Natural killer cell (primary cell): ENCODE measurements around the gene FAM120AOS. TPM values are rescaled to one million over a fixed set of nuclear protein-coding genes. Genes with fewer than 3 reads are reported as not detected.

Source experiments
- ATAC-seq, 3 donors: fragments of 150-1000 bp in 2 of 3; fragments of 200-7000 bp in 1 of 3; cut with Tn5 transposase; 1 replicate in 1 of 3; 2 replicates in 2 of 3; pipeline ENCODE4 v1.10.0; 2021; ENCODE audit warnings: mild to moderate bottlenecking in 2 of 3, moderate library complexity in 2 of 3
- DNase-seq, 2 donors: peaks; one replicate each; pipeline versions ENCODE4 v3.0.0 to v3.0.0-alpha.2; 2013 to 2021; ENCODE audit warnings: mixed read lengths in 1 of 2
- H3K27ac ChIP-seq: one replicate; pipeline ENCODE4 v1.5.1; 2013; ENCODE audit warnings: mild to moderate bottlenecking, low read length
- H3K27me3 ChIP-seq: one replicate; pipeline ENCODE4 v1.6.1; 2013; ENCODE audit warnings: low read length; ENCODE audit not compliant: control insufficient read depth, insufficient read depth
- H3K36me3 ChIP-seq: one replicate; pipeline ENCODE4 v1.6.1; 2013; ENCODE audit warnings: low read length; ENCODE audit not compliant: control insufficient read depth, insufficient read depth
- H3K4me1 ChIP-seq: one replicate; pipeline ENCODE4 v1.6.1; 2013; ENCODE audit warnings: low read length; ENCODE audit not compliant: control insufficient read depth, insufficient read depth
- H3K4me3 ChIP-seq: one replicate; pipeline ENCODE4 v1.5.1; 2013; ENCODE audit warnings: low read length
- H3K9me3 ChIP-seq: one replicate; pipeline ENCODE4 v1.6.1; 2013; ENCODE audit warnings: low read length; ENCODE audit not compliant: control insufficient read depth, insufficient read depth
- H3K27ac Mint-ChIP-seq, 2 donors: one replicate each; pipeline ENCODE4 v1.8.0; 2022; ENCODE audit warnings: mild to moderate bottlenecking in 2 of 2, mixed read lengths in 2 of 2, moderate library complexity in 1 of 2
- H3K27me3 Mint-ChIP-seq, 2 donors: one replicate each; pipeline ENCODE4 v1.8.0; 2022; ENCODE audit warnings: low read depth in 2 of 2, mixed read lengths in 2 of 2
- H3K36me3 Mint-ChIP-seq: one replicate; pipeline ENCODE4 v1.8.0; 2022; ENCODE audit warnings: mixed read lengths
- H3K4me1 Mint-ChIP-seq, 2 donors: one replicate each; pipeline ENCODE4 v1.8.0; 2022; ENCODE audit warnings: mixed read lengths in 2 of 2
- H3K4me3 Mint-ChIP-seq: one replicate; pipeline ENCODE4 v1.8.0; 2022; ENCODE audit warnings: mild to moderate bottlenecking, moderate library complexity, mixed read lengths
- H3K9me3 Mint-ChIP-seq, 2 donors: one replicate each; pipeline ENCODE4 v1.8.0; 2022; ENCODE audit warnings: mixed read lengths in 2 of 2
- WGBS: methylation state at CpG from one replicate; pipeline ENCODE4 v1.1.7; 2013; ENCODE audit warnings: missing lambda C conversion rate; ENCODE audit not compliant: insufficient coverage; 5-methylcytosine and 5-hydroxymethylcytosine counted together
- intact Hi-C: fragments of 100-400 bp; cut with micrococcal nuclease; formaldehyde crosslinking; loops from one replicate; pipeline ENCODE4 v1.14.2; 2022
- total RNA-seq, 4 donors: library from RNA; stranded (reverse); fragments of 120-200 nt in 1 of 4; gene quantifications; one replicate each; pipeline versions ENCODE4 v1.2.3 to v1.2.4, GENCODE V29; 2013 to 2022
- TF ChIP-seq, protein P1 (sequence below): fragments of 200-600 bp; IDR thresholded peaks from one replicate; pipeline ENCODE4 v1.8.0; 2022; ENCODE audit warnings: antibody characterized with exemption

FAM120AOS gene
- total RNA-seq: 10 to 100 TPM; 36.7 to 49.7 (median 45.3) TPM
- total RNA-seq (2013): 50.2 TPM

DNA sequence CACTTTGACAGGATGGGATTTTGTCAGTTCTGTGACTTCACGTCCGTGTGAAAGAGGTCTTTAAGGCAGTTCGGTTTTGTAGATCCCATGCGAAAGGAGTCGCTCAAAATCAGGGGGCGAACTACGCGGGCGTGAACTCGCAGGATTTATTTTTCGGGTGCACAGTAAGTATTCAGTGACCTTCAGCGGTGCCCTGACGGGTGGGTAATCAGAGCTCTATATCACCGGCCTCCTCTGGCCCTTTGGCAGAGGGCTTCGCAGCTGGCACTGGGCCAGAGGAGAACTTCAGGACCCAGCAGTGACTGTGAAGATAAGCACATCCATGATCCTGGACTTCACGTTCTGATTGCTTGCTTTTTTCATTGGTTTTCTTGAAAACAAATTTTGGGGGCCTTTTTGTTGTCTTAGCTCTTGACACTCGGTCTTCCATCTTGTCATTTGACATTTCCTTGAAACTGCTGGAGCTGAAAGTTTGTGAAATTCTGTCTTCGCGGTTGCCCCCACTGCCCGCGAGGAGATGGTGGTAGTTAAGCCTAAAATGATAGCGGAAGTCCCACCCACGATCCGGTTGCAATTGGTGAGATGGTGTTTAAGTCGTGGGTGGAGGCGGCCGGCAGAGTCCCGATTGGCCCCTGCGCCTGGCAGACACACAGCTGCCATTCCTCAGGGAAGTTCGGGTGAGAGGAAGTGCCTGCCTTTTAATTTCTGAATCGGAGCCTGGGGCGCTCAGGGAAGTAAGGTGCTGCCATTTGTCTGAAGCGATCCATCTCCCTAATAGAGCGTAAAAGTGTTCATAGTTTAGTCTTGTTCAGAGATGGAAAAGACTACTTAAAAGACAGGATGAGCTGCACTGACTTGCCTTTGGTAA lies at the start of gene FAM120AOS:
TSS of gene FAM120AOS (minus strand) at position 535 of the 868 bp plus-strand sequence. CDS start 872 bp downstream, outside the sequence.
- Histone ChIP-seq H3K27ac (peak within 1 kb of the TSS; percentile 67), H3K4me1 (peaks cover 26% of the 10 kb centered on the region), H3K27me3 (no peaks in the 10 kb centered on the region), H3K9me3 (no peaks in the 10 kb centered on the region), H3K4me3 (peak within 1 kb of the TSS; percentile 91), H3K36me3 (peaks cover 6% of the 10 kb centered on the region)
- H3K4me3 Mint-ChIP-seq: peak within 1 kb of the TSS; percentile 96
- under 1% methylated on average over 33 of the region's 34 CpGs for WGBS
- peak within 1 kb of the TSS; percentile 94 to 96 for H3K27ac Mint-ChIP-seq
- peaks cover 51 to 55% of the 10 kb centered on the region in 2 donors for H3K4me1 Mint-ChIP-seq
- no peaks in the 10 kb centered on the region for H3K27me3 Mint-ChIP-seq
- TF ChIP-seq, protein P1, sequence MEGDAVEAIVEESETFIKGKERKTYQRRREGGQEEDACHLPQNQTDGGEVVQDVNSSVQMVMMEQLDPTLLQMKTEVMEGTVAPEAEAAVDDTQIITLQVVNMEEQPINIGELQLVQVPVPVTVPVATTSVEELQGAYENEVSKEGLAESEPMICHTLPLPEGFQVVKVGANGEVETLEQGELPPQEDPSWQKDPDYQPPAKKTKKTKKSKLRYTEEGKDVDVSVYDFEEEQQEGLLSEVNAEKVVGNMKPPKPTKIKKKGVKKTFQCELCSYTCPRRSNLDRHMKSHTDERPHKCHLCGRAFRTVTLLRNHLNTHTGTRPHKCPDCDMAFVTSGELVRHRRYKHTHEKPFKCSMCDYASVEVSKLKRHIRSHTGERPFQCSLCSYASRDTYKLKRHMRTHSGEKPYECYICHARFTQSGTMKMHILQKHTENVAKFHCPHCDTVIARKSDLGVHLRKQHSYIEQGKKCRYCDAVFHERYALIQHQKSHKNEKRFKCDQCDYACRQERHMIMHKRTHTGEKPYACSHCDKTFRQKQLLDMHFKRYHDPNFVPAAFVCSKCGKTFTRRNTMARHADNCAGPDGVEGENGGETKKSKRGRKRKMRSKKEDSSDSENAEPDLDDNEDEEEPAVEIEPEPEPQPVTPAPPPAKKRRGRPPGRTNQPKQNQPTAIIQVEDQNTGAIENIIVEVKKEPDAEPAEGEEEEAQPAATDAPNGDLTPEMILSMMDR: no peak
- intact Hi-C loops: loop anchor here (2.0 to 10.0 kb wide), 5 partner anchors 49 to 1272 kb away; partner anchors contain the start of genes AOPEP, CARD19 and NINJ1
- H3K9me3 Mint-ChIP-seq: no peaks in the 10 kb centered on the region
- H3K36me3 Mint-ChIP-seq: no peaks in the 10 kb centered on the region
- ATAC-seq: peak; percentile 73 to 89 (median 77)
- peak; percentile 77 to 94 for DNase-seq

DNA sequence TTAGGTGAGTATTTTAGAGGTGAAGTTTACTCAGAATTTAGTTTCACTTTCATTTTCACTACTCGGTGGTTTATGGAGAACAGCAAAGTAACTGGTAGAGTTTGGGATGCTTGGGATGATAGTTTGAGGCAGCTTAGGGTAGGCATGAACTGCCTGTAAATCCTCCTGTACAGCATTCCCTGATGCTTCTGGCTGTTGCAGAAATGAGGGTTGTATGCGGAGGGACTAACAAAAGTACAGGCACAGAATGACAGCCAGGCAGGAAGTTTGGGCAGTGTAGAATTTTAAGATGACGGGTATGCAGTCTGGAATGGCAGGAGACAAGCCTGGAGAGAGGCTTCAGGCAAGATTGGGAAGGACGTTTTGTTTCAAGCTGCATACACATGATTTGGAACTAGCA lies 48.0 kb upstream of the FAM120AOS start:
- 48% methylated on average over 4 of the region's 4 CpGs for WGBS
- ATAC-seq (peak in 2 of 3 donors; percentile 29 to 63), DNase-seq (peak in 1 of 2 donors; percentile 44)
- no peaks in the 10 kb centered on the region for H3K27me3 Mint-ChIP-seq
- H3K4me1 ChIP-seq: peaks cover 19% of the 10 kb centered on the region
- peaks cover 40 to 48% of the 10 kb centered on the region in 2 donors for H3K4me1 Mint-ChIP-seq
- no peaks in the 10 kb centered on the region for H3K36me3 Mint-ChIP-seq
- TF ChIP-seq, protein P1: no peak
- peak overlapping the region; percentile 24 for H3K27ac ChIP-seq
- H3K36me3 ChIP-seq: peaks cover 40% of the 10 kb centered on the region
- peak overlapping the region; percentile 88 to 92 for H3K27ac Mint-ChIP-seq
- intact Hi-C loops: loop anchor here (5.0 kb wide), 2 partner anchors 34 to 49 kb away; partner anchors contain the start of genes FAM120A and FAM120AOS
- H3K27me3 ChIP-seq: no peaks in the 10 kb centered on the region
- H3K9me3 ChIP-seq: no peaks in the 10 kb centered on the region
- H3K9me3 Mint-ChIP-seq: no peaks in the 10 kb centered on the region
- H3K4me3 Mint-ChIP-seq: peak overlapping the region; percentile 87
- no peak overlapping the region for H3K4me3 ChIP-seq

DNA sequence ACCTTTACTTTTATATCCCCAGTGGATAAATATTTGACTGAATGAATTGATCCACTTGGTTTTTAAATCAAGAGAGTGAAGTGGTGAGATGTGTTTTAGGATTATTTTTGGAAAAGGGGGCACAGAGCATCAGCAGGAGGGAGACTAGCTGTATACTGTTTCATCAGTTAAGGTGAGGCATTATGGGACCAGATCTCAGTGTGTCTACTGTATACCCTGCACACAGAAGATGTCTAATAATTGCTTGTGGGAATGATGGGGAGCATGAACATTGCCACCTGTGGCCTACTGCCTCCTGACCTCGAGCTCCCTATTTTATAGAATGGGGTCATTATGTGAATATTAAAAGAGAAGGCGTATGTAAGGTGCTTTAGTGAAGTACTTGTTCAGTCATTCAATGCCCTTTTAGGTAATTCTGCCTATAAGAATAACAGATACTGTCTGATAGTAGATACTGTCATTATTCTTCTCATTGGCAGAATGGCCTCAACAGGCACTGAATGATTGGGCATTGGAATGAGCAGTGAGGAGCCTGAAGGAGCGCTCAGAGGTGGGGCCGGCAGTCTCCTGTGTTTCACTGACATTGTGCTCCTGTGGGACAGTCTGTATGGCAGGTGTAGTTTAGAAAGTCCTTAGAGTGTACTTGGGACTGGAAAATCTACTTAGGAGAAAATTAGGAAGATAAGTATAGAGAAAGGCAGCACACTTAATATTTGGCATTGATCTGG lies 47.4 kb upstream of the FAM120AOS start:
- Histone ChIP-seq H3K27me3 (no peaks in the 10 kb centered on the region), H3K27ac (peak overlapping the region; percentile 48), H3K4me3 (no peak overlapping the region), H3K36me3 (peaks cover 40% of the 10 kb centered on the region), H3K4me1 (peaks cover 19% of the 10 kb centered on the region), H3K9me3 (no peaks in the 10 kb centered on the region)
- DNase-seq: no peak
- intact Hi-C loops: loop anchor here (5.0 kb wide), 2 partner anchors 33 to 48 kb away; partner anchors contain the start of genes FAM120A and FAM120AOS
- Mint-ChIP-seq H3K36me3 (no peaks in the 10 kb centered on the region), H3K4me3 (peak overlapping the region; percentile 87), H3K27me3 (no peaks in the 10 kb centered on the region), H3K27ac (peak overlapping the region; percentile 88 to 92), H3K9me3 (no peaks in the 10 kb centered on the region), H3K4me1 (peaks cover 44 to 51% of the 10 kb centered on the region in 2 donors)
- TF ChIP-seq, protein P1: no peak
- no peak for ATAC-seq
- 99% methylated on average over 4 of the region's 4 CpGs for WGBS
